GM23338 (cell line): ENCODE data around the gene DNAH6.

ENCODE experiments used
- CREB1 ChIP-seq: fragments of 250-450 bp; sonication (Bioruptor Pico); IDR thresholded peaks from 2 replicates; pipeline ENCODE4 v1.5.0; 2020; ENCODE audit warnings: low read depth, mild to moderate bottlenecking, moderate library complexity
- CTCF ChIP-seq, 2 experiments: fragments of 200-600 bp in 1 of 2; sonication (generic) in 1 of 2; conservative IDR thresholded peaks; 2 replicates each; pipeline versions ENCODE4 v1.5.1 to v1.6.1; 2016 to 2017; ENCODE audit warnings: antibody characterized with exemption in 2 of 2, low read depth in 2 of 2, mild to moderate bottlenecking in 2 of 2, moderate library complexity in 1 of 2
- EZH2 ChIP-seq: fragments of 200-600 bp; sonication (generic); IDR thresholded peaks from one replicate; pipeline ENCODE4 v1.8.0; 2017; ENCODE audit warnings: antibody characterized with exemption, mild to moderate bottlenecking, low read depth; ENCODE audit not compliant: unreplicated experiment
- EZH2phosphoT487 ChIP-seq: fragments of 200-600 bp; sonication (generic); IDR thresholded peaks from one replicate; pipeline ENCODE4 v1.8.1; 2018; ENCODE audit warnings: antibody characterized with exemption; ENCODE audit not compliant: unreplicated experiment
- POLR2AphosphoS5 ChIP-seq: IDR thresholded peaks from 2 replicates; pipeline ENCODE4 v1.6.1; 2016; ENCODE audit warnings: antibody characterized with exemption, low read depth
- REST ChIP-seq: IDR thresholded peaks from one replicate; pipeline ENCODE4 v1.6.1; 2018; ENCODE audit warnings: antibody characterized with exemption; ENCODE audit not compliant: unreplicated experiment
- STAT1 ChIP-seq: IDR thresholded peaks from one replicate; pipeline ENCODE4 v1.6.1; 2016; ENCODE audit warnings: antibody characterized with exemption; ENCODE audit not compliant: unreplicated experiment

- TF ChIP-seq EZH2phosphoT487: no peak
- TF ChIP-seq EZH2: no peak
- no peak for TF ChIP-seq CTCF (conservative IDR thresholded peaks at IDR 0.05; ENCODE audit: low read depth in 2 of 2)
- no peak for TF ChIP-seq POLR2AphosphoS5
- no peak for TF ChIP-seq REST
- TF ChIP-seq CREB1 (CRISPR knock-in tag): no peak
- no peak for TF ChIP-seq STAT1
Measured at GRCh38 chr2:84776011-84776410, 259.7 kb downstream of the DNAH6 start.
